ENCODE data around the gene TTC39B. TPM values are rescaled to one million over a fixed set of nuclear protein-coding genes. Genes with fewer than 3 reads are reported as not detected.
"Not testable (repeated sequence)": the region's sequence is repeated elsewhere in the genome, so short reads cannot be mapped to it uniquely, and the experiment has no call there.

The TTC39B gene
- total RNA-seq, 2 donors from 2014 or later: 2.0 to 2.3 TPM

- H3K4me3 ChIP-seq: no peak overlapping the region
- no peak overlapping the region for H3K27ac ChIP-seq
- no peaks in the 10 kb centered on the region for H3K27me3 ChIP-seq
- DNase-seq (ENCODE audit: low spot score): no peak
- H3K4me1 ChIP-seq: no peaks in the 10 kb centered on the region
- H3K9me3 ChIP-seq: peaks cover 0 to 11% of the 10 kb centered on the region in 2 donors
- TF ChIP-seq CTCF (IDR thresholded peaks at IDR 0.05): no peak
- H3K36me3 ChIP-seq: no peaks in the 10 kb centered on the region
These were observed 66.1 kb downstream of the TTC39B start for GRCh38 chr9:15240927-15241326.

- no peak for TF ChIP-seq CTCF (IDR thresholded peaks at IDR 0.05)
- Histone ChIP-seq H3K4me1 (no peaks in the 10 kb centered on the region), H3K27ac (peak overlapping the region in 1 of 2 donors; percentile 15), H3K27me3 (no peaks in the 10 kb centered on the region), H3K36me3 (no peaks in the 10 kb centered on the region), H3K9me3 (peaks cover 0 to 16% of the 10 kb centered on the region in 2 donors), H3K4me3 (no peak overlapping the region)
- DNase-seq (ENCODE audit: low spot score): no peak
These were observed 67.2 kb downstream of the TTC39B start for GRCh38 chr9:15239816-15240215.

GRCh38 chr9:15238646-15239045 lies 68.4 kb downstream of the TTC39B start:
- Histone ChIP-seq H3K4me1 (no peaks in the 10 kb centered on the region), H3K36me3 (no peaks in the 10 kb centered on the region), H3K9me3 (peaks cover 0 to 16% of the 10 kb centered on the region in 2 donors), H3K27ac (no peak overlapping the region), H3K4me3 (no peak overlapping the region), H3K27me3 (no peaks in the 10 kb centered on the region)
- DNase-seq (ENCODE audit: low spot score): no peak
- TF ChIP-seq CTCF (IDR thresholded peaks at IDR 0.05): no peak

- Histone ChIP-seq H3K4me1 (no peaks in the 10 kb centered on the region), H3K27me3 (no peaks in the 10 kb centered on the region), H3K4me3 (no peak overlapping the region), H3K27ac (no peak overlapping the region), H3K9me3 (peaks cover 0 to 16% of the 10 kb centered on the region in 2 donors), H3K36me3 (no peaks in the 10 kb centered on the region)
- no peak for DNase-seq (ENCODE audit: low spot score)
- no peak for TF ChIP-seq CTCF (IDR thresholded peaks at IDR 0.05)
These were observed 71.4 kb downstream of the TTC39B start for GRCh38 chr9:15235658-15236057.

DNA sequence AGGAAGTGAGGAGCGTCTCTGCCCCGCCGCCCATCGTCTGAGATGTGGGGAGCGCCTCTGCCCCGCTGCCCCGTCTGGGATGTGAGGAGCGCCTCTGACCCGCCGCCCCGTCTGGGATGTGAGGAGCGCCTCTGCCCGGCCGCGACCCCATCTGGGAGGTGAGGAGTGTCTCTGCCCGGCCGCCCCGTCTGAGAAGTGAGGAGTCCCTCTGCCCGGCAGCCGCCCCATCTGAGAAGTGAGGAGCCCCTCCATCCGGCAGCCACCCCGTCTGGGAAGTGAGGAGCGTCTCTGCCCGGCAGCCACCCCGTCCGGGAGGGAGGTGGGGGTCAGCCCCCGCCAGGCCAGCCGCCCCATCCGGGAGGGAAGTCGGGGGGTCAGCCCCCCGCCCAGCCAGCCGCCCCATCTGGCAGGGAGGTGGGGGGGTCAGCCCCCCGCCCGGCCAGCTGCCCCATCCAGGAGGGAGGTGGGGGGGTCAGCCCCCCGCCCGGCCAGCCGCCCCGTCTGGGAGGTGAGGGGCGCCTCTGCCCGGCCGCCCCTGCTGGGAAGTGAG lies 73.0 kb downstream of the TTC39B start:
- H3K4me3 ChIP-seq; DNase-seq (ENCODE audit: low spot score); H3K27me3 ChIP-seq; H3K27ac ChIP-seq; H3K4me1 ChIP-seq; H3K36me3 ChIP-seq: not testable (repeated sequence)
- H3K9me3 ChIP-seq: peaks cover 0 to 16% of the 10 kb centered on the region in 2 donors

- H3K9me3 ChIP-seq; H3K4me3 ChIP-seq; H3K36me3 ChIP-seq; H3K4me1 ChIP-seq; H3K27me3 ChIP-seq; H3K27ac ChIP-seq; DNase-seq (ENCODE audit: low spot score): not testable (repeated sequence)
These were observed 74.2 kb downstream of the TTC39B start for GRCh38 chr9:15232706-15233280.
